NCI-H526 treated with DMSO at 0.1 percent for 48 hours (cell line): ENCODE data around the gene PTPRN.
"Not testable (repeated sequence)": the region's sequence is repeated elsewhere in the genome, so short reads cannot be mapped to it uniquely, and the experiment has no call there.

Experiments
- DNase-seq: peaks from one replicate; lab custom pipeline; 2025; lab: John Stamatoyannopoulos, UW

PTPRN gene

GRCh38 chr2:219287580-219288265, 21.5 kb downstream of the PTPRN start:
- no peak for DNase-seq

- DNase-seq, result not testable (repeated sequence)
Measured at GRCh38 chr2:219287116-219287440, 22.1 kb downstream of the PTPRN start.

- DNase-seq, result no peak
Measured at GRCh38 chr2:219286436-219287115, 22.6 kb downstream of the PTPRN start.

GRCh38 chr2:219285894-219286425, 23.2 kb downstream of the PTPRN start:
- DNase-seq, result no peak

- no peak for DNase-seq
Measured at GRCh38 chr2:219285373-219285735, 23.8 kb downstream of the PTPRN start.

- DNase-seq, result no peak
Measured at GRCh38 chr2:219284501-219285372, 24.5 kb downstream of the PTPRN start.

- DNase-seq, result no peak
Measured at GRCh38 chr2:219282943-219283581, 26.1 kb downstream of the PTPRN start.

- DNase-seq, result no peak
Measured at GRCh38 chr2:219282375-219282774, 26.8 kb downstream of the PTPRN start.

GRCh38 chr2:219281588-219281987, 27.6 kb downstream of the PTPRN start:
- no peak for DNase-seq

- DNase-seq, result no peak
Measured at GRCh38 chr2:219280651-219281050, 28.6 kb downstream of the PTPRN start.

GRCh38 chr2:219279916-219280516, 29.2 kb downstream of the PTPRN start:
- no peak for DNase-seq

- DNase-seq, result peak; percentile 94
Measured at GRCh38 chr2:219279151-219279915, 29.9 kb downstream of the PTPRN start, which contains the start of gene DNAJB2. TSS of gene DNAJB2 (plus strand) at chr2:219279366. CDS start at chr2:219279834, 468 bp downstream.

- DNase-seq, result no peak
Measured at GRCh38 chr2:219278655-219279150, 30.5 kb downstream of the PTPRN start.

GRCh38 chr2:219277703-219278654, 31.2 kb downstream of the PTPRN start:
- DNase-seq, result peak; percentile 73

GRCh38 chr2:219274361-219274921, 34.8 kb downstream of the PTPRN start:
- DNase-seq, result no peak

- DNase-seq, result no peak
Measured at GRCh38 chr2:219273937-219274336, 35.3 kb downstream of the PTPRN start.

GRCh38 chr2:219272995-219273394, 36.2 kb downstream of the PTPRN start:
- no peak for DNase-seq

GRCh38 chr2:219272356-219272755, 36.8 kb downstream of the PTPRN start:
- no peak for DNase-seq

GRCh38 chr2:219271021-219271420, 38.2 kb downstream of the PTPRN start:
- DNase-seq, result no peak
